Memory B cell (primary cell): ENCODE measurements around the gene HEXB.
"Not testable (repeated sequence)": the region's sequence is repeated elsewhere in the genome, so short reads cannot be mapped to it uniquely, and the experiment has no call there.

Experiments
- ATAC-seq: fragments of 150-1000 bp; cut with Tn5 transposase; 2 replicates; pipeline ENCODE4 v1.10.0; 2021; ENCODE audit warnings: low read depth, mild to moderate bottlenecking, moderate library complexity
- DNase-seq, 2 donors: peaks; one replicate each; pipeline ENCODE4 v3.0.0; 2022; ENCODE audit warnings: low spot score in 2 of 2
- H3K27ac Mint-ChIP-seq: one replicate; pipeline ENCODE4 v1.8.0; 2022; ENCODE audit warnings: mild to moderate bottlenecking, moderate library complexity, mixed read lengths
- H3K27me3 Mint-ChIP-seq: one replicate; pipeline ENCODE4 v1.8.0; 2022; ENCODE audit warnings: mixed read lengths
- H3K36me3 Mint-ChIP-seq: one replicate; pipeline ENCODE4 v1.8.0; 2022; ENCODE audit warnings: mild to moderate bottlenecking, mixed read lengths
- H3K4me1 Mint-ChIP-seq: one replicate; pipeline ENCODE4 v1.8.0; 2022; ENCODE audit warnings: mixed read lengths
- H3K4me3 Mint-ChIP-seq: one replicate; pipeline ENCODE4 v1.8.0; 2022; ENCODE audit warnings: mild to moderate bottlenecking, moderate library complexity, mixed read lengths
- H3K9me3 Mint-ChIP-seq: one replicate; pipeline ENCODE4 v1.8.0; 2022; ENCODE audit warnings: mixed read lengths

The HEXB gene

GRCh38 chr5:74725331-74725730 lies 40.3 kb downstream of the HEXB start:
- no peak overlapping the region for H3K4me3 Mint-ChIP-seq
- no peaks in the 10 kb centered on the region for H3K27me3 Mint-ChIP-seq
- no peaks in the 10 kb centered on the region for H3K4me1 Mint-ChIP-seq
- peaks cover 22% of the 10 kb centered on the region for H3K36me3 Mint-ChIP-seq
- DNase-seq (no peak), ATAC-seq (no peak)
- no peak overlapping the region for H3K27ac Mint-ChIP-seq
- H3K9me3 Mint-ChIP-seq: no peaks in the 10 kb centered on the region

GRCh38 chr5:74736759-74737158 lies 51.7 kb downstream of the HEXB start:
- Mint-ChIP-seq H3K4me3 (no peak overlapping the region), H3K27ac (peak overlapping the region; percentile 7), H3K27me3 (no peaks in the 10 kb centered on the region), H3K9me3 (no peaks in the 10 kb centered on the region), H3K36me3 (peaks cover 21% of the 10 kb centered on the region), H3K4me1 (no peaks in the 10 kb centered on the region)
- no peak for DNase-seq
- no peak for ATAC-seq

- Mint-ChIP-seq H3K27me3 (no peaks in the 10 kb centered on the region), H3K4me3 (no peak overlapping the region), H3K9me3 (no peaks in the 10 kb centered on the region), H3K27ac (no peak overlapping the region), H3K4me1 (no peaks in the 10 kb centered on the region), H3K36me3 (peaks cover 19% of the 10 kb centered on the region)
- DNase-seq (no peak), ATAC-seq (no peak)
These were observed 53.4 kb downstream of the HEXB start for GRCh38 chr5:74738406-74738805.

GRCh38 chr5:74748742-74749141 lies 63.7 kb downstream of the HEXB start:
- not testable (repeated sequence) for H3K27ac Mint-ChIP-seq, ATAC-seq, H3K27me3 Mint-ChIP-seq, DNase-seq, H3K4me3 Mint-ChIP-seq, H3K9me3 Mint-ChIP-seq, H3K4me1 Mint-ChIP-seq
- H3K36me3 Mint-ChIP-seq: peaks cover 36% of the 10 kb centered on the region

GRCh38 chr5:74761241-74761640 lies 76.2 kb downstream of the HEXB start:
- Mint-ChIP-seq H3K27ac (no peak overlapping the region), H3K27me3 (no peaks in the 10 kb centered on the region), H3K9me3 (peaks cover 4% of the 10 kb centered on the region), H3K4me1 (peaks cover 14% of the 10 kb centered on the region), H3K4me3 (no peak overlapping the region), H3K36me3 (peaks cover 17% of the 10 kb centered on the region)
- ATAC-seq (no peak), DNase-seq (no peak)

GRCh38 chr5:74762599-74762998 lies 77.6 kb downstream of the HEXB start:
- peaks cover 11% of the 10 kb centered on the region for H3K36me3 Mint-ChIP-seq
- H3K4me1 Mint-ChIP-seq: peaks cover 14% of the 10 kb centered on the region
- no peak for DNase-seq
- ATAC-seq: no peak
- no peaks in the 10 kb centered on the region for H3K9me3 Mint-ChIP-seq
- no peak overlapping the region for H3K4me3 Mint-ChIP-seq
- no peak overlapping the region for H3K27ac Mint-ChIP-seq
- no peaks in the 10 kb centered on the region for H3K27me3 Mint-ChIP-seq

GRCh38 chr5:74763504-74763903 lies 78.5 kb downstream of the HEXB start:
- ATAC-seq: no peak
- Mint-ChIP-seq H3K9me3 (no peaks in the 10 kb centered on the region), H3K27me3 (no peaks in the 10 kb centered on the region), H3K4me3 (no peak overlapping the region), H3K27ac (no peak overlapping the region), H3K36me3 (peaks cover 9% of the 10 kb centered on the region), H3K4me1 (peaks cover 17% of the 10 kb centered on the region)
- DNase-seq: no peak

GRCh38 chr5:74765201-74765600 lies 80.2 kb downstream of the HEXB start:
- Mint-ChIP-seq H3K4me3 (peak overlapping the region; percentile 69), H3K9me3 (no peaks in the 10 kb centered on the region), H3K4me1 (peaks cover 17% of the 10 kb centered on the region), H3K27me3 (no peaks in the 10 kb centered on the region), H3K36me3 (peaks cover 10% of the 10 kb centered on the region), H3K27ac (peak overlapping the region; percentile 48)
- DNase-seq (no peak), ATAC-seq (no peak)

- Mint-ChIP-seq H3K36me3 (peaks cover 10% of the 10 kb centered on the region), H3K27me3 (no peaks in the 10 kb centered on the region), H3K4me3 (peak overlapping the region; percentile 100), H3K27ac (peak overlapping the region; percentile 98), H3K9me3 (no peaks in the 10 kb centered on the region), H3K4me1 (peaks cover 11% of the 10 kb centered on the region)
- ATAC-seq: no peak
- DNase-seq: no peak
These were observed 80.9 kb downstream of the HEXB start for GRCh38 chr5:74765929-74766328.

- Mint-ChIP-seq H3K4me3 (peak overlapping the region; percentile 100), H3K27ac (peak overlapping the region; percentile 98), H3K36me3 (peaks cover 10% of the 10 kb centered on the region), H3K9me3 (no peaks in the 10 kb centered on the region), H3K27me3 (no peaks in the 10 kb centered on the region), H3K4me1 (peaks cover 11% of the 10 kb centered on the region)
- DNase-seq (peak in 1 of 2 donors; percentile 46), ATAC-seq (peak; percentile 66)
These were observed 81.4 kb downstream of the HEXB start for GRCh38 chr5:74766418-74766848.

- Mint-ChIP-seq H3K4me3 (peak within 1 kb of the TSS; percentile 100), H3K27ac (peak within 1 kb of the TSS; percentile 98), H3K9me3 (no peaks in the 10 kb centered on the region), H3K36me3 (peaks cover 12% of the 10 kb centered on the region), H3K27me3 (no peaks in the 10 kb centered on the region), H3K4me1 (peaks cover 11% of the 10 kb centered on the region)
- DNase-seq (peak; percentile 91 to 94), ATAC-seq (peak; percentile 85)
These were observed 82.0 kb downstream of the HEXB start, which contains the start of the genes GFM2 and NSA2 for GRCh38 chr5:74766849-74767578. GFM2 (minus strand) TSS chr5:74767117; CDS start chr5:74763742, 3,375 bp downstream. NSA2 (plus strand) TSS chr5:74767249; CDS start chr5:74767361, 112 bp downstream.

- Mint-ChIP-seq H3K27ac (peak overlapping the region; percentile 98), H3K4me3 (peak overlapping the region; percentile 100), H3K27me3 (no peaks in the 10 kb centered on the region), H3K4me1 (peaks cover 7% of the 10 kb centered on the region), H3K36me3 (peaks cover 10% of the 10 kb centered on the region), H3K9me3 (no peaks in the 10 kb centered on the region)
- ATAC-seq: no peak
- no peak for DNase-seq
These were observed 82.5 kb downstream of the HEXB start for GRCh38 chr5:74767579-74767913.
